OCI-LY1 (cell line): Measurements from ENCODE around the gene NSD2.
A peak's percentile ranks its signal among the peaks of the same experiment; 100 is the strongest.
"Not testable (repeated sequence)": the region's sequence is repeated elsewhere in the genome, so short reads cannot be mapped to it uniquely, and the experiment has no call there.

Source experiments
- H2AFZ ChIP-seq: fragments of 200-600 bp; sonication (generic), shearing (Covaris generic); 2 replicates; pipeline ENCODE4 v1.6.0; 2014; ENCODE audit warnings: antibody characterized with exemption, mild to moderate bottlenecking, low read length
- H3F3A ChIP-seq: fragments of 200-600 bp; sonication (generic), shearing (Covaris generic); 2 replicates; pipeline ENCODE4 v1.6.0; 2014; ENCODE audit warnings: mild to moderate bottlenecking, antibody characterized with exemption, low read length, moderate library complexity; ENCODE audit not compliant: insufficient read depth
- H3K27ac ChIP-seq: fragments of 200-600 bp; sonication (generic); 2 replicates; pipeline ENCODE4 v1.5.1; 2014; ENCODE audit warnings: low read length, mixed run types, mild to moderate bottlenecking, low read depth; ENCODE audit not compliant: poor library complexity, severe bottlenecking
- H3K27me3 ChIP-seq: fragments of 200-600 bp; sonication (generic); 2 replicates; pipeline ENCODE4 v1.6.0; 2014; ENCODE audit warnings: antibody characterized with exemption, mild to moderate bottlenecking, low read length, moderate library complexity; ENCODE audit not compliant: insufficient read depth
- H3K36me3 ChIP-seq: fragments of 200-600 bp; sonication (generic); 2 replicates; pipeline ENCODE4 v1.6.1; 2014; ENCODE audit warnings: mild to moderate bottlenecking, antibody characterized with exemption, low read length, moderate library complexity, mixed read lengths; ENCODE audit not compliant: insufficient read depth
- H3K4me1 ChIP-seq: fragments of 200-600 bp; sonication (generic); 2 replicates; pipeline ENCODE4 v1.5.1; 2014; ENCODE audit warnings: mild to moderate bottlenecking, low read length, moderate library complexity; ENCODE audit not compliant: insufficient read depth, severe bottlenecking
- H3K4me2 ChIP-seq: fragments of 200-600 bp; sonication (generic), shearing (Covaris generic); 2 replicates; pipeline ENCODE4 v1.6.1; 2014; ENCODE audit warnings: low read length
- H3K4me3 ChIP-seq: fragments of 200-600 bp; sonication (generic); 2 replicates; pipeline ENCODE4 v1.5.1; 2014; ENCODE audit warnings: low read length, low read depth, mild to moderate bottlenecking, mixed read lengths; ENCODE audit not compliant: poor library complexity, severe bottlenecking
- H3K79me2 ChIP-seq: fragments of 200-600 bp; shearing (Covaris generic); 2 replicates; pipeline ENCODE4 v1.6.1; 2016; ENCODE audit warnings: mixed run types, low read length, mixed read lengths; ENCODE audit not compliant: insufficient read depth
- H3K9ac ChIP-seq: fragments of 200-600 bp; sonication (generic), shearing (Covaris generic); 2 replicates; pipeline ENCODE4 v1.6.1; 2014; ENCODE audit warnings: mild to moderate bottlenecking, low read length, mixed read lengths
- H3K9me2 ChIP-seq: fragments of 200-600 bp; sonication (generic), shearing (Covaris generic); 2 replicates; pipeline ENCODE4 v1.6.1; 2014; ENCODE audit warnings: low read depth, mild to moderate bottlenecking, low read length, mixed read lengths
- H3K9me3 ChIP-seq: fragments of 200-600 bp; shearing (Covaris generic); 2 replicates; pipeline ENCODE4 v1.6.1; 2014; ENCODE audit warnings: low read length, mixed read lengths
- H4K20me1 ChIP-seq: fragments of 200-600 bp; sonication (generic), shearing (Covaris generic); 2 replicates; pipeline ENCODE4 v1.6.0; 2016; ENCODE audit warnings: mild to moderate bottlenecking, low read length; ENCODE audit not compliant: insufficient read depth
- CTCF ChIP-seq: fragments of 200-600 bp; sonication (generic), shearing (Covaris generic); IDR thresholded peaks from 2 replicates; pipeline ENCODE4 v1.5.1; 2017; ENCODE audit warnings: mild to moderate bottlenecking, antibody characterized with exemption, low read length, moderate library complexity, mixed read lengths
- EZH2 ChIP-seq: fragments of 200-600 bp; sonication (generic), shearing (Covaris generic); IDR thresholded peaks from 2 replicates; pipeline ENCODE4 v1.8.0; 2017; ENCODE audit warnings: borderline replicate concordance, mixed run types, mild to moderate bottlenecking, antibody characterized with exemption, low read length, moderate library complexity, mixed read lengths

NSD2 gene

GRCh38 chr4:1843852-1844251 lies 27.3 kb upstream of the NSD2 start:
- no peak overlapping the region for H3K9ac ChIP-seq
- H3K79me2 ChIP-seq: no peaks in the 10 kb centered on the region
- no peaks in the 10 kb centered on the region for H4K20me1 ChIP-seq

GRCh38 chr4:1844618-1845017 lies 26.6 kb upstream of the NSD2 start:
- not testable (repeated sequence) for H3K27me3 ChIP-seq, H3K4me3 ChIP-seq, H3K27ac ChIP-seq, H3K4me2 ChIP-seq, H3F3A ChIP-seq, H2AFZ ChIP-seq, H3K9me3 ChIP-seq, H4K20me1 ChIP-seq, H3K4me1 ChIP-seq, H3K9ac ChIP-seq, H3K79me2 ChIP-seq, H3K9me2 ChIP-seq
- peaks cover 26% of the 10 kb centered on the region for H3K36me3 ChIP-seq

More at GRCh38 chr4:1843852-1844251, 27.3 kb upstream of the NSD2 start:
- no peak for TF ChIP-seq EZH2
- Histone ChIP-seq H3K36me3 (peaks cover 33% of the 10 kb centered on the region), H3F3A (no peaks in the 10 kb centered on the region), H3K4me1 (peaks cover 16% of the 10 kb centered on the region), H3K4me2 (no peak overlapping the region), H3K9me2 (no peaks in the 10 kb centered on the region), H3K27me3 (no peaks in the 10 kb centered on the region), H2AFZ (no peak overlapping the region), H3K27ac (no peak overlapping the region), H3K9me3 (no peaks in the 10 kb centered on the region), H3K4me3 (no peak overlapping the region)

DNA sequence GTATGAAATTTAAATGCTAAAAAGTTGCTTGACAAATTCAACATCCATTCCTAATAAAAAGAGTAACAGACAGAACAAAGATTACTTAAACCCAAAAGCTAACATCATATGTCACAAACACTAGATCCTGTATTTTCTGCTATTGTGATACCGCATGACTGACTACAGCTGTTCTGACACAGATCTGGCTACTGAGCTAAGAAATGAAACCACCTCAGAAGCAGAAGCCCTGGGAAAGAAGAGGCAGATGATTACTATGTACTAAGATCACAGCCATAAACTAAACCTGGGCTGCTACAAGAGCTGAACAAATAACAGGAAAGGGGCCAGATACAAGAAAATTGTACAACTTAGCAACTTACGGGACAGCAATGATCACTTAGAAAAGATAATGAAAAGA lies 24.6 kb upstream of the NSD2 start:
- Histone ChIP-seq H3K9me2 (no peaks in the 10 kb centered on the region), H3K79me2 (peaks cover 5% of the 10 kb centered on the region; the same call in 1 of the 2 replicates), H3K36me3 (peaks cover 14% of the 10 kb centered on the region), H3F3A (no peaks in the 10 kb centered on the region), H3K27ac (peak overlapping the region; percentile 40), H4K20me1 (no peaks in the 10 kb centered on the region), H2AFZ (no peak overlapping the region), H3K9me3 (no peaks in the 10 kb centered on the region), H3K4me3 (no peak overlapping the region), H3K4me1 (peaks cover 21% of the 10 kb centered on the region), H3K27me3 (no peaks in the 10 kb centered on the region), H3K9ac (no peak overlapping the region), H3K4me2 (no peak overlapping the region)
- TF ChIP-seq EZH2: no peak

DNA sequence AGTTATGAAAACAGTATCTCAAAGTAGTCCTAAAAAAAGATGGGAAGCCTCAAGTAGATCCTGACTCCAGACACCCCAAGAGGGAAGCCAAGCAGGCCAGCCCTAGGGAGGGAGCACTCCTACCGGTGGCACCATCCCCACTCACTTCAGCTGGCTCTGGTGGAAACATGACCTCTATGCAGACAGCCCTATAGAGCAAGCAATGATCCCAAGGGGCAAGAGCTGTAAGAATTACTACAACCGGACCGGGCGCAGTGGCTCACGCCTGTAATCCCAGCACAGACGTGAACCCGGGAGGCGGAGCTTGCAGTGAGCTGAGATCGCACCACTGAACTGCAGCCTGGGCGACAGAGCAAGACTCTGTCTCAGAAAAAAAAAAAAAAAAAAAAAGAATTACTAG lies 20.9 kb upstream of the NSD2 start:
- Histone ChIP-seq H3K4me2 (peak overlapping the region; percentile 52), H3F3A (no peaks in the 10 kb centered on the region), H3K27ac (peak overlapping the region; percentile 67), H2AFZ (no peak overlapping the region), H4K20me1 (no peaks in the 10 kb centered on the region), H3K9me2 (no peaks in the 10 kb centered on the region), H3K9me3 (no peaks in the 10 kb centered on the region), H3K4me1 (peaks cover 52% of the 10 kb centered on the region), H3K9ac (no peak overlapping the region), H3K36me3 (peaks cover 6% of the 10 kb centered on the region), H3K27me3 (no peaks in the 10 kb centered on the region), H3K79me2 (peaks cover 20% of the 10 kb centered on the region), H3K4me3 (no peak overlapping the region)
- TF ChIP-seq EZH2 (no peak), CTCF (no peak)
